Gastrocnemius medialis (tissue), 4 donors: ENCODE results near the gene ASRGL1. TPM values are rescaled to one million over a fixed set of nuclear protein-coding genes. Genes with fewer than 3 reads are reported as not detected.

Experiments used
- ATAC-seq, 2 donors: fragments of 150-250 bp; one replicate each; pipeline ENCODE4 v1.9.1; 2016
- DNase-seq, 2 donors: peaks; one replicate each; pipeline ENCODE4 v3.0.0-alpha.2; 2019
- H3K27ac ChIP-seq, 4 donors: fragments of 200-600 bp; sonication (generic); 1 replicate in 1 of 4; 2 replicates in 3 of 4; pipeline ENCODE4 v1.5.1; 2016 to 2018; ENCODE audit warnings: mild to moderate bottlenecking in 2 of 4, moderate library complexity in 1 of 4
- H3K27me3 ChIP-seq, 3 donors: fragments of 200-600 bp; sonication (generic) in 2 of 3; 1 replicate in 1 of 3; 2 replicates in 2 of 3; pipeline versions ENCODE4 v1.5.1 to v1.6.0; 2016 to 2019; ENCODE audit warnings: mild to moderate bottlenecking in 1 of 3, moderate library complexity in 1 of 3
- H3K36me3 ChIP-seq, 2 donors: fragments of 200-600 bp; sonication (generic) in 1 of 2; one replicate each; pipeline ENCODE4 v1.5.1; 2017 to 2018
- H3K4me1 ChIP-seq, 2 donors: fragments of 200-600 bp; sonication (generic) in 1 of 2; one replicate each; pipeline ENCODE4 v1.5.1; 2016 to 2017; ENCODE audit warnings: mild to moderate bottlenecking in 2 of 2
- H3K4me3 ChIP-seq, 4 donors: fragments of 200-600 bp; sonication (generic) in 3 of 4; 1 replicate in 1 of 4; 2 replicates in 3 of 4; pipeline ENCODE4 v1.5.1; 2016 to 2019; ENCODE audit warnings: mild to moderate bottlenecking in 2 of 4
- H3K9me3 ChIP-seq, 3 donors: fragments of 200-600 bp; sonication (generic) in 2 of 3; 1 replicate in 1 of 3; 2 replicates in 2 of 3; pipeline ENCODE4 v1.5.1; 2016 to 2019
- CTCF ChIP-seq, 5 experiments: fragments of 450-650 bp in 3 of 5; fragments of 200-600 bp in 2 of 5; sonication (generic) in 2 of 5; IDR thresholded peaks in 4 of 5; conservative IDR thresholded peaks in 1 of 5; 1 replicate in 4 of 5; 2 replicates in 1 of 5; pipeline ENCODE4 v1.5.1; 2016 to 2019; ENCODE audit warnings: antibody characterized with exemption in 5 of 5, mild to moderate bottlenecking in 3 of 5, moderate library complexity in 3 of 5
- POLR2A ChIP-seq, 2 donors: fragments of 450-650 bp; IDR thresholded peaks; one replicate each; pipeline ENCODE4 v1.6.1; 2017; ENCODE audit warnings: antibody characterized with exemption in 2 of 2, mild to moderate bottlenecking in 2 of 2, moderate library complexity in 2 of 2
- in situ Hi-C, 4 donors: fragments of 200-750 bp; cut with MboI; loops; one replicate each; pipeline versions ENCODE4 v1.15.0 to v1.8.0; 2017; ENCODE audit warnings: low sequenced_read_pairs in 4 of 4
- intact Hi-C: fragments of 100-400 bp; cut with DNase I; formaldehyde crosslinking; loops from one replicate; pipeline ENCODE4 v1.15.1; 2023; ENCODE audit warnings: low total_unique reads
- total RNA-seq, 4 donors: library from RNA; depleted of rRNA; stranded (reverse); fragments of >200 nt; gene quantifications; one replicate each; pipeline versions ENCODE4 v1.1.0 to v1.2.3, GENCODE V29; 2016

Gene ASRGL1
- total RNA-seq, 4 donors from 2014 or later, result 6.4 to 24.6 (median 8.7) TPM

- no peak for DNase-seq
- H3K4me1 ChIP-seq, result no peaks in the 10 kb centered on the region
- H3K27me3 ChIP-seq, result peaks cover 0 to 13% (median 10%) of the 10 kb centered on the region in 3 donors
- no peaks in the 10 kb centered on the region for H3K36me3 ChIP-seq
- peaks cover 0 to 5% (median 0%) of the 10 kb centered on the region in 3 donors for H3K9me3 ChIP-seq
- ATAC-seq, result no peak
- H3K4me3 ChIP-seq, result no peak overlapping the region
- TF ChIP-seq POLR2A (IDR thresholded peaks at IDR 0.05) (no peak), CTCF (IDR thresholded peaks at IDR 0.05 in 4 of 5, conservative IDR thresholded peaks at IDR 0.05 in 1 of 5) (no peak)
- intact Hi-C loops, result no loop called here
- in situ Hi-C loops, result loop anchor here in 1 of 4 donors (25.0 kb wide), 1 partner anchor 521 kb away; the partner anchor contains the start of genes FEN1 and TMEM258
- no peak overlapping the region for H3K27ac ChIP-seq
Observed at GRCh38 chr11:62307950-62308349, 29.3 kb upstream of the ASRGL1 start.

- in situ Hi-C loops (loop anchor here in 2 of 4 donors (10.0 to 25.0 kb wide), 2 partner anchors 135 to 523 kb away; partner anchors contain the start of genes FEN1 (in 1 of the 2) and TMEM258 (in 1 of the 2)), intact Hi-C loops (loop anchor here (5.0 kb wide), 1 partner anchor 78 kb away; no protein-coding TSS in a partner anchor)
- Histone ChIP-seq H3K27ac (no peak overlapping the region), H3K36me3 (no peaks in the 10 kb centered on the region), H3K9me3 (peaks cover 0 to 5% (median 0%) of the 10 kb centered on the region in 3 donors), H3K4me3 (no peak overlapping the region), H3K4me1 (no peaks in the 10 kb centered on the region), H3K27me3 (peaks cover 0 to 13% (median 10%) of the 10 kb centered on the region in 3 donors)
- ATAC-seq (no peak), DNase-seq (no peak)
- TF ChIP-seq CTCF (IDR thresholded peaks at IDR 0.05 in 4 of 5, conservative IDR thresholded peaks at IDR 0.05 in 1 of 5) (no peak), POLR2A (IDR thresholded peaks at IDR 0.05) (no peak)
Observed at GRCh38 chr11:62309991-62310390, 27.3 kb upstream of the ASRGL1 start.

- no peaks in the 10 kb centered on the region for H3K9me3 ChIP-seq
- ATAC-seq (no peak), DNase-seq (no peak)
- H3K27ac ChIP-seq, result no peak overlapping the region
- TF ChIP-seq CTCF (IDR thresholded peaks at IDR 0.05 in 4 of 5, conservative IDR thresholded peaks at IDR 0.05 in 1 of 5), result no peak
- no peak for TF ChIP-seq POLR2A (IDR thresholded peaks at IDR 0.05)
- no peaks in the 10 kb centered on the region for H3K4me1 ChIP-seq
- no peaks in the 10 kb centered on the region for H3K27me3 ChIP-seq
- in situ Hi-C loops, result loop anchor here in 2 of 4 donors (10.0 to 25.0 kb wide), 2 partner anchors 141 to 528 kb away; partner anchors contain the start of genes FEN1 (in 1 of the 2) and TMEM258 (in 1 of the 2)
- intact Hi-C loops, result no loop called here
- H3K4me3 ChIP-seq, result no peak overlapping the region
- H3K36me3 ChIP-seq, result no peaks in the 10 kb centered on the region
Observed at GRCh38 chr11:62315431-62315830, 21.8 kb upstream of the ASRGL1 start.

- Histone ChIP-seq H3K36me3 (no peaks in the 10 kb centered on the region), H3K9me3 (no peaks in the 10 kb centered on the region), H3K27me3 (peaks cover 0 to 4% (median 0%) of the 10 kb centered on the region in 3 donors), H3K4me3 (no peak overlapping the region), H3K27ac (no peak overlapping the region), H3K4me1 (no peaks in the 10 kb centered on the region)
- TF ChIP-seq CTCF (IDR thresholded peaks at IDR 0.05 in 4 of 5, conservative IDR thresholded peaks at IDR 0.05 in 1 of 5) (no peak), POLR2A (IDR thresholded peaks at IDR 0.05) (no peak)
- in situ Hi-C loops (loop anchor here in 1 of 4 donors (25.0 kb wide), 1 partner anchor 535 kb away; the partner anchor contains the start of genes FEN1 and TMEM258), intact Hi-C loops (no loop called here)
- DNase-seq (no peak), ATAC-seq (no peak)
Observed at GRCh38 chr11:62322524-62322923, 14.7 kb upstream of the ASRGL1 start.
